ENCODE measurements around the gene WTIP.

Gene WTIP

GRCh38 chr19:34559045-34559444 is 77.5 kb downstream of the WTIP start:
- TF ChIP-seq CTCF (IDR thresholded peaks at IDR 0.05; ENCODE audit: insufficient read depth, low read length, poor library complexity, severe bottlenecking) (no peak), EZH2phosphoT487 (conservative IDR thresholded peaks at IDR 0.05; ENCODE audit: low read length) (no peak)
- no peaks in the 10 kb centered on the region for H3K27me3 ChIP-seq (ENCODE audit: low read length)
- no peaks in the 10 kb centered on the region for H3K9me3 ChIP-seq (ENCODE audit: insufficient read depth, low read length)

GRCh38 chr19:34560229-34560628 is 78.7 kb downstream of the WTIP start:
- no peaks in the 10 kb centered on the region for H3K79me2 ChIP-seq (ENCODE audit: insufficient read depth, low read length)
- no peak overlapping the region for H3K27ac ChIP-seq (ENCODE audit: low read depth, low read length)
- no peak overlapping the region for H3K4me2 ChIP-seq (ENCODE audit: low read depth, low read length, poor library complexity, severe bottlenecking)
- no peaks in the 10 kb centered on the region for H3K27me3 ChIP-seq (ENCODE audit: low read length)
- H3K4me3 ChIP-seq (ENCODE audit: insufficient read depth, low read length, poor library complexity, severe bottlenecking) = no peak overlapping the region
- no peaks in the 10 kb centered on the region for H3K9me3 ChIP-seq (ENCODE audit: insufficient read depth, low read length)
- no peaks in the 10 kb centered on the region for H3K9me2 ChIP-seq (replicated peaks; ENCODE audit: insufficient read depth, low read length)
- no peaks in the 10 kb centered on the region for H3K36me3 ChIP-seq (ENCODE audit: low read length)
- H3K9ac ChIP-seq (ENCODE audit: low read length) = no peak overlapping the region
- H3F3A ChIP-seq (ENCODE audit: insufficient read depth) = no peaks in the 10 kb centered on the region
- TF ChIP-seq EZH2phosphoT487 (conservative IDR thresholded peaks at IDR 0.05; ENCODE audit: low read length) (no peak), CTCF (IDR thresholded peaks at IDR 0.05; ENCODE audit: insufficient read depth, low read length, poor library complexity, severe bottlenecking) (no peak)
- H4K20me1 ChIP-seq (ENCODE audit: low read depth, low read length) = no peaks in the 10 kb centered on the region
- no peak overlapping the region for H2AFZ ChIP-seq (ENCODE audit: low read depth, low read length, severe bottlenecking)

More at GRCh38 chr19:34559045-34559444, 77.5 kb downstream of the WTIP start:
- Histone ChIP-seq H3F3A (ENCODE audit: insufficient read depth) (no peaks in the 10 kb centered on the region), H2AFZ (ENCODE audit: low read depth, low read length, severe bottlenecking) (no peak overlapping the region), H3K36me3 (ENCODE audit: low read length) (no peaks in the 10 kb centered on the region), H3K79me2 (ENCODE audit: insufficient read depth, low read length) (no peaks in the 10 kb centered on the region), H3K27ac (ENCODE audit: low read depth, low read length) (no peak overlapping the region), H3K4me3 (ENCODE audit: insufficient read depth, low read length, poor library complexity, severe bottlenecking) (no peak overlapping the region), H3K9ac (ENCODE audit: low read length) (no peak overlapping the region), H3K9me2 (replicated peaks; ENCODE audit: insufficient read depth, low read length) (no peaks in the 10 kb centered on the region), H3K4me2 (ENCODE audit: low read depth, low read length, poor library complexity, severe bottlenecking) (no peak overlapping the region), H4K20me1 (ENCODE audit: low read depth, low read length) (no peaks in the 10 kb centered on the region)

Measured in SU-DHL-6 (cell line).